IMR-90 (cell line): ENCODE results near the gene NNAT. TPM values are rescaled to one million over a fixed set of nuclear protein-coding genes. Genes with fewer than 3 reads are reported as not detected.

ENCODE experiments used
- ATAC-seq: fragments of 200-7000 bp; cut with Tn5 transposase; 2 replicates; pipeline ENCODE4 v1.9.1; 2020; ENCODE audit warnings: low read depth, mild to moderate bottlenecking, moderate library complexity
- BruUV-seq: library from RNA; stranded (reverse); fragments of 400-500 nt; replicated peaks from 2 replicates; lab custom pipeline; 2021; lab: Mats Ljungman, UMichigan
- CTCF ChIA-PET: fragments of 300-600 bp; formaldehyde crosslinking; extraction: SDS; loops from one replicate; lab custom pipeline; 2021; ENCODE audit warnings: antibody characterized with exemption; lab: Yijun Ruan, JAX
- POLR2A ChIA-PET: fragments of 300-600 bp; sonication (Branson Sonifier 250); formaldehyde crosslinking; loops from one replicate; lab custom pipeline; 2022; ENCODE audit warnings: antibody characterized with exemption; ENCODE audit not compliant: unreplicated experiment; lab: Charles Lee
- DNase-seq: peaks from one replicate; pipeline ENCODE4 v3.0.0; 2013
- H2AFZ ChIP-seq: replicated peaks from 2 replicates; pipeline ENCODE3; 2013; ENCODE audit warnings: low read length, mild to moderate bottlenecking; ENCODE audit not compliant: poor library complexity
- H2AK5ac ChIP-seq: 2 replicates; pipeline ENCODE4 v1.6.1; 2013; ENCODE audit warnings: low read depth, low read length, inconsistent platforms
- H2AK9ac ChIP-seq: replicated peaks from 2 replicates; pipeline ENCODE3; 2013; ENCODE audit warnings: mild to moderate bottlenecking, low read depth, low read length, moderate library complexity; ENCODE audit not compliant: poor library complexity
- H2BK120ac ChIP-seq: 2 replicates; pipeline ENCODE4 v1.6.1; 2013; ENCODE audit warnings: low read depth, low read length, inconsistent platforms
- H2BK15ac ChIP-seq: 3 replicates; pipeline ENCODE4 v1.6.1; 2013; ENCODE audit warnings: low read depth, low read length, inconsistent platforms
- H2BK20ac ChIP-seq: 2 replicates; pipeline ENCODE4 v1.6.1; 2013; ENCODE audit warnings: low read depth, mild to moderate bottlenecking, inconsistent platforms, low read length, moderate library complexity
- H2BK5ac ChIP-seq: 2 replicates; pipeline ENCODE4 v1.6.1; 2013; ENCODE audit warnings: mild to moderate bottlenecking, low read depth, low read length, inconsistent platforms; ENCODE audit not compliant: poor library complexity, severe bottlenecking
- H3K14ac ChIP-seq: replicated peaks from 2 replicates; pipeline ENCODE4 v1.6.1; 2013; ENCODE audit warnings: low read depth, low read length, inconsistent platforms
- H3K18ac ChIP-seq: 2 replicates; pipeline ENCODE4 v1.6.1; 2013; ENCODE audit warnings: low read depth, low read length, control low read depth
- H3K23ac ChIP-seq: 2 replicates; pipeline ENCODE4 v1.6.1; 2013; ENCODE audit warnings: low read depth, low read length, inconsistent platforms
- H3K27ac ChIP-seq: 2 replicates; pipeline ENCODE4 v1.5.1; 2013; ENCODE audit warnings: mild to moderate bottlenecking, control low read depth, low read length; ENCODE audit not compliant: insufficient read depth
- H3K27me3 ChIP-seq: 2 replicates; pipeline ENCODE4 v1.6.1; 2013; ENCODE audit warnings: low read length; ENCODE audit not compliant: control insufficient read depth, insufficient read depth
- H3K36me3 ChIP-seq: 2 replicates; pipeline ENCODE4 v1.6.1; 2013; ENCODE audit warnings: low read length, mixed read lengths; ENCODE audit not compliant: control insufficient read depth, insufficient read depth
- H3K4ac ChIP-seq: 2 replicates; pipeline ENCODE4 v1.6.1; 2013; ENCODE audit warnings: low read depth, low read length, inconsistent platforms
- H3K4me1 ChIP-seq: 2 replicates; pipeline ENCODE4 v1.6.1; 2013; ENCODE audit warnings: low read length, mixed read lengths; ENCODE audit not compliant: control insufficient read depth, insufficient read depth
- H3K4me2 ChIP-seq: 2 replicates; pipeline ENCODE4 v1.6.1; 2013; ENCODE audit warnings: low read depth, mild to moderate bottlenecking, control low read depth, low read length, moderate library complexity
- H3K4me3 ChIP-seq: 2 replicates; pipeline ENCODE4 v1.5.1; 2013; ENCODE audit warnings: low read depth, mild to moderate bottlenecking, control low read depth, low read length, moderate library complexity; ENCODE audit not compliant: insufficient read depth
- H3K56ac ChIP-seq: 2 replicates; pipeline ENCODE4 v1.6.1; 2013; ENCODE audit warnings: low read length, inconsistent platforms; ENCODE audit not compliant: insufficient read depth; ENCODE audit errors: extremely low read depth
- H3K79me1 ChIP-seq, 2 experiments: 2 replicates each; pipeline ENCODE4 v1.6.1; 2013; ENCODE audit warnings: low read length in 2 of 2, inconsistent platforms in 1 of 2, low read depth in 1 of 2
- H3K9ac ChIP-seq: 2 replicates; pipeline ENCODE4 v1.6.1; 2013; ENCODE audit warnings: low read depth, low read length, control low read depth
- H3K9me1 ChIP-seq: 2 replicates; pipeline ENCODE4 v1.6.1; 2013; ENCODE audit warnings: low read length, inconsistent platforms; ENCODE audit not compliant: insufficient read depth
- H3K9me3 ChIP-seq: 2 replicates; pipeline ENCODE4 v1.6.1; 2013; ENCODE audit warnings: low read length; ENCODE audit not compliant: control insufficient read depth, insufficient read depth
- H4K20me1 ChIP-seq: 2 replicates; pipeline ENCODE4 v1.6.1; 2013; ENCODE audit warnings: low read length, inconsistent platforms; ENCODE audit not compliant: insufficient read depth
- H4K5ac ChIP-seq: 2 replicates; pipeline ENCODE4 v1.6.1; 2013; ENCODE audit warnings: mild to moderate bottlenecking, low read depth, low read length, control low read depth
- H4K8ac ChIP-seq, 2 experiments: 2 replicates each; pipeline ENCODE4 v1.6.1; 2013; ENCODE audit warnings: low read depth in 2 of 2, low read length in 2 of 2, control low read depth in 1 of 2, inconsistent platforms in 1 of 2
- H4K91ac ChIP-seq: 2 replicates; pipeline ENCODE4 v1.6.1; 2013; ENCODE audit warnings: low read depth, low read length, inconsistent platforms; ENCODE audit not compliant: insufficient read depth
- SMC3 ChIP-seq: fragments of 150-350 bp; IDR thresholded peaks from 2 replicates; pipeline ENCODE4 v1.6.1; 2016; ENCODE audit warnings: low read depth, mild to moderate bottlenecking, antibody characterized with exemption, low read length, moderate library complexity
- WGBS, 2 experiments: methylation state at CpG; one replicate each; pipeline versions ENCODE4 v1.1.5 to v1.1.7; 2013; ENCODE audit warnings: missing lambda C conversion rate in 2 of 2; ENCODE audit not compliant: insufficient read length in 1 of 2; ENCODE audit errors: extremely low coverage in 2 of 2; 5-methylcytosine and 5-hydroxymethylcytosine counted together
- dilution Hi-C: fragments of 300-500 bp; cut with HindIII; formaldehyde crosslinking; loops from one replicate; pipeline ENCODE4 v1.14.3; 2018; ENCODE audit warnings: low sequenced_read_pairs; ENCODE audit not compliant: unreplicated experiment
- in situ Hi-C: fragments of 300-500 bp; cut with MboI; formaldehyde crosslinking; loops from 3 replicates; pipeline ENCODE4 v1.14.3; 2019; ENCODE audit warnings: low sequenced_read_pairs, inconsistent platforms, mixed read lengths
- intact Hi-C: fragments of 100-400 bp; cut with micrococcal nuclease; formaldehyde crosslinking; loops from 2 replicates; pipeline ENCODE4 v1.10.0; 2022
- polyA plus RNA-seq, 3 experiments: library from polyadenylated mRNA; depleted of rRNA; stranded (reverse); fragments of >200 nt; gene quantifications; 2 replicates each; pipeline ENCODE4 v1.2.3, GENCODE V29; 2012; ENCODE audit warnings: low replicate concordance in 1 of 3
- total RNA-seq: library from RNA; depleted of rRNA; stranded (reverse); fragments of >200 nt; gene quantifications from 2 replicates; pipeline ENCODE4 v1.2.3, GENCODE V29; 2012; rRNA removed

NNAT gene
- total and polyA plus RNA-seq, 2 of the 4 experiments (the other 2 are of a cell fraction): 2.0 to 6.5 TPM

DNA sequence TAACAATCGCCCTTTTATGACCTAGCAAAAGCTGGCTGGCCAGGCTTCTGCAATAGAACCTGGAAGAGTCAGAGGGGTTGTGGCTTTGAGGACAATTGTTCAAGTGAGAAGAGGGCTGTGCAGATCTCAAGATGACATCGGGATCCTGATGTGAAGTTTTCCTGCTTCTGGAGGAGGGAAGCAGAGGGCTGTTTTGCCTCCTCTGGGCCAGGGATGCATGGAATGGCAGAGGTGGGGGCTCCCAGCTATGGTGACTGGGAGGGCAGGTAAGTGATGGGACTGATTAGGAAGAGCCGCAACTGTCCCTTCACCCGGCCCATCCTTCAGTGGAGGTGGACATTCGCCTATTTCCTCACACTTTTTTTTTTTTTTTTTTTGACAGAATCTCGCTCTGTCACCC, 50.0 kb downstream of the NNAT start:
- Histone ChIP-seq H2AK9ac (no peak overlapping the region), H4K91ac (no peak overlapping the region), H3K18ac (no peak overlapping the region), H3K14ac (no peak overlapping the region), H2BK15ac (no peak overlapping the region), H3K27ac (no peak overlapping the region), H2AK5ac (no peak overlapping the region), H3K4me2 (no peak overlapping the region), H2BK5ac (no peak overlapping the region), H3K23ac (no peak overlapping the region), H4K8ac (no peak overlapping the region), H3K4ac (no peak overlapping the region), H2AFZ (no peak overlapping the region), H2BK120ac (no peak overlapping the region), H3K4me3 (no peak overlapping the region), H3K27me3 (peaks cover 36% of the 10 kb centered on the region), H3K9me1 (no peaks in the 10 kb centered on the region), H3K9me3 (no peaks in the 10 kb centered on the region), H3K36me3 (no peaks in the 10 kb centered on the region), H3K56ac (no peak overlapping the region), H3K4me1 (no peaks in the 10 kb centered on the region; the same call in 1 of the 2 replicates), H3K79me1 (no peaks in the 10 kb centered on the region), H2BK20ac (no peak overlapping the region), H4K5ac (no peak overlapping the region), H4K20me1 (peaks cover 7% of the 10 kb centered on the region; the same call in 1 of the 2 replicates), H3K9ac (no peak overlapping the region)
- no TSS peak for BruUV-seq
- dilution Hi-C loops (no loop called here), in situ Hi-C loops (no loop called here), intact Hi-C loops (no loop called here)
- ATAC-seq (no peak), DNase-seq (no peak)
- ChIA-PET POLR2A (no interaction called here), CTCF (no interaction called here)
- 34% methylated on average over 2 of the region's 6 CpGs; no CpG with 5 or more reads in 1 of the 2 experiments for WGBS, 2 experiments
- TF ChIP-seq SMC3: no peak

Other genes with a start within 250 kb of the NNAT start
- gene MANBAL, start 231.6 kb upstream of the NNAT start, total RNA-seq: 24.4 and 28.9 TPM in 2 replicates
- 98.6 and 109 TPM in 2 replicates for gene MANBAL, start 231.6 kb upstream of the NNAT start, polyA plus RNA-seq (2012; rRNA removed)
- 6.7 and 7.0 TPM in 2 replicates for gene SRC, start 175.1 kb upstream of the NNAT start, total RNA-seq
- 19.8 and 24.2 TPM in 2 replicates for gene SRC, start 175.1 kb upstream of the NNAT start, polyA plus RNA-seq (2012; rRNA removed)
- gene BLCAP, start 6.6 kb downstream of the NNAT start, total RNA-seq: 17.7 and 23.3 TPM in 2 replicates
- gene BLCAP, start 6.6 kb downstream of the NNAT start, polyA plus RNA-seq (2012; rRNA removed): 65.6 and 67.3 TPM in 2 replicates
- gene CTNNBL1, start 172.8 kb downstream of the NNAT start, total RNA-seq: 29.2 and 34.1 TPM in 2 replicates
- gene CTNNBL1, start 172.8 kb downstream of the NNAT start, polyA plus RNA-seq (2012; rRNA removed): 29.9 and 30.2 TPM in 2 replicates